ENCODE measurements around the gene ALDH4A1. TPM values are rescaled to one million over a fixed set of nuclear protein-coding genes. Genes with fewer than 3 reads are reported as not detected.
"Not testable (repeated sequence)": the region's sequence is repeated elsewhere in the genome, so short reads cannot be mapped to it uniquely, and the experiment has no call there.

ALDH4A1 gene
- polyA plus RNA-seq, 1 donor = 3.1 TPM

DNA sequence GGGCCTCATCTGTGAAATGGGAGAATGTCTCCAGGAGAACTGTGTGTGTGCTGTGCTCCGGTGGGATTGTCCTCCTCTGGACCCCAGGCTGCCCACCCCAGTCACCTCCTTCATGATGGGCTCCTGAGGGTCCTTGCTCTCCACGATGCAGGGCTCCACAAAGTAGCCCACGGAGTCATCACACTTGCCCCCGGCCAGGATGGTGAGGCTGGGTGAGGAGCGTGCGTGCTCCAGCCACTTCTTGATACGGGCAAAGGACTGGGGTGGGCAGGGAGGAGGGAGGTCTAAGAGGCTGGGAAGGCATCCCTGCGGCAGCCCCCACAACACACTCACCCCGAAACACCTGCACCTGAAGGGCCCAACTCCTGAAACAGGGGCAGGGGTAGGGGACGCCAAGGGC, 26.1 kb downstream of the ALDH4A1 start:
- no CpG with 5 or more reads among the region's 10 CpGs for WGBS (ENCODE audit: insufficient coverage, low lambda C conversion rate)
- Histone ChIP-seq H3K9me3 (ENCODE audit: control insufficient read depth, low read depth, low read length) (no peaks in the 10 kb centered on the region), H3K36me3 (ENCODE audit: control insufficient read depth, insufficient read depth, low read length) (no peaks in the 10 kb centered on the region), H3K4me3 (ENCODE audit: low read length) (no peak overlapping the region), H3K27me3 (ENCODE audit: control insufficient read depth, insufficient read depth, low read length) (peaks cover 23% of the 10 kb centered on the region), H3K4me1 (ENCODE audit: control insufficient read depth, insufficient read depth, low read length) (no peaks in the 10 kb centered on the region), H3K27ac (ENCODE audit: low read length) (no peak overlapping the region)
- DNase-seq = no peak

- WGBS (ENCODE audit: insufficient coverage, low lambda C conversion rate) = 80% methylated on average over 1 of the region's 3 CpGs
- no peak for DNase-seq
Measured at GRCh38 chr1:18875796-18876128, 26.6 kb downstream of the ALDH4A1 start.

GRCh38 chr1:18875107-18875795, 27.1 kb downstream of the ALDH4A1 start:
- Histone ChIP-seq H3K36me3 (ENCODE audit: control insufficient read depth, insufficient read depth, low read length) (no peaks in the 10 kb centered on the region), H3K27ac (ENCODE audit: low read length) (no peak overlapping the region), H3K27me3 (ENCODE audit: control insufficient read depth, insufficient read depth, low read length) (peaks cover 15% of the 10 kb centered on the region), H3K9me3 (ENCODE audit: control insufficient read depth, low read depth, low read length) (no peaks in the 10 kb centered on the region), H3K4me3 (ENCODE audit: low read length) (no peak overlapping the region), H3K4me1 (ENCODE audit: control insufficient read depth, insufficient read depth, low read length) (no peaks in the 10 kb centered on the region)
- peak; percentile 59 to 65 for DNase-seq
- no CpG with 5 or more reads among the region's 20 CpGs for WGBS (ENCODE audit: insufficient coverage, low lambda C conversion rate)

More at GRCh38 chr1:18875796-18876128, 26.6 kb downstream of the ALDH4A1 start:
- no peaks in the 10 kb centered on the region for H3K36me3 ChIP-seq (ENCODE audit: control insufficient read depth, insufficient read depth, low read length)
- H3K4me1 ChIP-seq (ENCODE audit: control insufficient read depth, insufficient read depth, low read length) = no peaks in the 10 kb centered on the region
- H3K27ac ChIP-seq (ENCODE audit: low read length) = no peak overlapping the region
- H3K4me3 ChIP-seq (ENCODE audit: low read length) = no peak overlapping the region
- H3K27me3 ChIP-seq (ENCODE audit: control insufficient read depth, insufficient read depth, low read length) = peaks cover 19% of the 10 kb centered on the region
- H3K9me3 ChIP-seq (ENCODE audit: control insufficient read depth, low read depth, low read length) = no peaks in the 10 kb centered on the region

DNA sequence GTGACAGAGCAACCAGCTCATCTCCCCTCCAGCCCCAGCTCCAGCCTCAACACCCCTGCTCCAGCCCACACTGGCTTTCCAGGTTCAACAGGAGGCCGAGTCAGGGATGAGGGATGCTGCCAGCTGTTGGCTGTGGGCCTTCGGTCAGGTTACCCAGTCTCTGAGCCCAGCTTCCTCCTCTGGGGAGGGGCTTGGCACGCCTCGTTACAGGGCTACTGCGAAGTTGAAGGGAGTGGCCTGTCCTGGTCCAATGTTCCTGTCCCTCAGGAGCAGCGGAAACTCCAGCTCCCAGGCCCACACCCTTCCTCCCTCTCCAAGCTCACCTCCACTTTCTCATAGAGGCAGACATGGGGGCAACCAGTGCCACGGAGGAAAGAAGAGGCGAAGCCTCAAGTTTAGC, 27.8 kb downstream of the ALDH4A1 start:
- Histone ChIP-seq H3K27ac (ENCODE audit: low read length) (no peak overlapping the region), H3K4me1 (ENCODE audit: control insufficient read depth, insufficient read depth, low read length) (no peaks in the 10 kb centered on the region), H3K36me3 (ENCODE audit: control insufficient read depth, insufficient read depth, low read length) (no peaks in the 10 kb centered on the region), H3K4me3 (ENCODE audit: low read length) (no peak overlapping the region), H3K9me3 (ENCODE audit: control insufficient read depth, low read depth, low read length) (no peaks in the 10 kb centered on the region), H3K27me3 (ENCODE audit: control insufficient read depth, insufficient read depth, low read length) (peaks cover 10% of the 10 kb centered on the region)
- DNase-seq = no peak
- WGBS (ENCODE audit: insufficient coverage, low lambda C conversion rate) = no CpG with 5 or more reads among the region's 8 CpGs

- no CpG with 5 or more reads among the region's 6 CpGs for WGBS (ENCODE audit: insufficient coverage, low lambda C conversion rate)
- Histone ChIP-seq H3K4me1 (ENCODE audit: control insufficient read depth, insufficient read depth, low read length) (no peaks in the 10 kb centered on the region), H3K36me3 (ENCODE audit: control insufficient read depth, insufficient read depth, low read length) (no peaks in the 10 kb centered on the region), H3K27me3 (ENCODE audit: control insufficient read depth, insufficient read depth, low read length) (peaks cover 4% of the 10 kb centered on the region), H3K27ac (ENCODE audit: low read length) (no peak overlapping the region), H3K9me3 (ENCODE audit: control insufficient read depth, low read depth, low read length) (no peaks in the 10 kb centered on the region), H3K4me3 (ENCODE audit: low read length) (no peak overlapping the region)
- DNase-seq = no peak
Measured at GRCh38 chr1:18874036-18874435, 28.3 kb downstream of the ALDH4A1 start.

DNA sequence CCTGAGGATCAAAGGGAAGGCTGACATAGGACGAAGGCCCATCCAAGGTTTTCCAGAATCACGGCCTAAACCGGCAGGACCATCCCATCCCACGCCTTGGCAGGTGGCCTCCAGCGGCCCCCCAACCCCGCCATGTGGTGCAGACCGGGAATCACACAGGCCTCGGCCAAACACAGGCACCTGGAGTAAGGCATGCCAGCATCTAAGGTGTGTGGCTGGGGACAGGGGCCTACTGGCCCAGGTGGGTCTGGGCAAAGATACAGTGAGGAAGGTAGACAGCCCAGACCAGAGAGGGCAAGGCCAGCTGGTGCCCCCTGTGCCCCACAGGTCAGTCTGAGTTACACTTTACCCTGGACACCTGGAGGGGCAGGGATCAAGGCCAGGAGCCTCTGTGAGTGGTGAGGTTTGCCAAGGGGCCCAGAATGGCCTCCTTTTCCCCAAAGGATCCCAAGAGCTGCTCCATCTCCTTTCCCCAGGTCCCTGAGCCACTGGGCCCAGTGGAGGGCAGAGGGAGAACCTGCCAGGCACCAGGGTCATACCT, 30.2 kb downstream of the ALDH4A1 start:
- no peak for DNase-seq
- Histone ChIP-seq H3K9me3 (ENCODE audit: control insufficient read depth, low read depth, low read length) (no peaks in the 10 kb centered on the region), H3K27ac (ENCODE audit: low read length) (no peak overlapping the region), H3K4me3 (ENCODE audit: low read length) (no peak overlapping the region), H3K27me3 (ENCODE audit: control insufficient read depth, insufficient read depth, low read length) (no peaks in the 10 kb centered on the region), H3K36me3 (ENCODE audit: control insufficient read depth, insufficient read depth, low read length) (no peaks in the 10 kb centered on the region), H3K4me1 (ENCODE audit: control insufficient read depth, insufficient read depth, low read length) (no peaks in the 10 kb centered on the region)
- WGBS (ENCODE audit: insufficient coverage, low lambda C conversion rate) = no CpG with 5 or more reads among the region's 8 CpGs

GRCh38 chr1:18871401-18872070, 30.8 kb downstream of the ALDH4A1 start:
- DNase-seq = no peak
- WGBS (ENCODE audit: insufficient coverage, low lambda C conversion rate) = no CpG with 5 or more reads among the region's 7 CpGs
- H3K4me1 ChIP-seq (ENCODE audit: control insufficient read depth, insufficient read depth, low read length) = no peaks in the 10 kb centered on the region
- H3K27ac ChIP-seq (ENCODE audit: low read length) = no peak overlapping the region
- no peaks in the 10 kb centered on the region for H3K36me3 ChIP-seq (ENCODE audit: control insufficient read depth, insufficient read depth, low read length)
- no peak overlapping the region for H3K4me3 ChIP-seq (ENCODE audit: low read length)
- no peaks in the 10 kb centered on the region for H3K27me3 ChIP-seq (ENCODE audit: control insufficient read depth, insufficient read depth, low read length)
- H3K9me3 ChIP-seq (ENCODE audit: control insufficient read depth, low read depth, low read length) = no peaks in the 10 kb centered on the region

GRCh38 chr1:18870957-18871356, 31.4 kb downstream of the ALDH4A1 start:
- no peaks in the 10 kb centered on the region for H3K9me3 ChIP-seq (ENCODE audit: control insufficient read depth, low read depth, low read length)
- no peak overlapping the region for H3K4me3 ChIP-seq (ENCODE audit: low read length)
- no peaks in the 10 kb centered on the region for H3K4me1 ChIP-seq (ENCODE audit: control insufficient read depth, insufficient read depth, low read length)
- H3K36me3 ChIP-seq (ENCODE audit: control insufficient read depth, insufficient read depth, low read length) = no peaks in the 10 kb centered on the region
- H3K27me3 ChIP-seq (ENCODE audit: control insufficient read depth, insufficient read depth, low read length) = peaks cover under 1% of the 10 kb centered on the region
- DNase-seq = no peak
- no CpG with 5 or more reads among the region's 10 CpGs for WGBS (ENCODE audit: insufficient coverage, low lambda C conversion rate)
- H3K27ac ChIP-seq (ENCODE audit: low read length) = no peak overlapping the region

DNA sequence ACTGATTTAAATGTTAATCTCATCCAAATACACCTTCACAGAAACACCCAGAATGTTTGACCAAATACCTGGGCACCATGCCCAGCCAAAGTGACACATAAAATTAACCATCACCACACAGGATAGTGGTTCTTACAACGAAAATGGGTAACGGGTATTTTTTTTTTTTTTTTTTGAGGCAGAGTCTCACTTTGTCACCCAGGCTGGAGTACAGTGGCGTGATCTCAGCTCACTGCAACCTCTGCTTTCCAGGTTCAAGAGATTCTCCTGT, 31.8 kb downstream of the ALDH4A1 start:
- not testable (repeated sequence) for H3K27ac ChIP-seq (ENCODE audit: low read length); DNase-seq; H3K4me1 ChIP-seq (ENCODE audit: control insufficient read depth, insufficient read depth, low read length); H3K36me3 ChIP-seq (ENCODE audit: control insufficient read depth, insufficient read depth, low read length); H3K4me3 ChIP-seq (ENCODE audit: low read length); H3K9me3 ChIP-seq (ENCODE audit: control insufficient read depth, low read depth, low read length); H3K27me3 ChIP-seq (ENCODE audit: control insufficient read depth, insufficient read depth, low read length)
- 45% methylated on average over 2 of the region's 3 CpGs for WGBS (ENCODE audit: insufficient coverage, low lambda C conversion rate)

- no peaks in the 10 kb centered on the region for H3K9me3 ChIP-seq (ENCODE audit: control insufficient read depth, low read depth, low read length)
- H3K4me1 ChIP-seq (ENCODE audit: control insufficient read depth, insufficient read depth, low read length) = no peaks in the 10 kb centered on the region
- no peak for DNase-seq
- no peak overlapping the region for H3K4me3 ChIP-seq (ENCODE audit: low read length)
- peaks cover 8% of the 10 kb centered on the region for H3K27me3 ChIP-seq (ENCODE audit: control insufficient read depth, insufficient read depth, low read length)
- no CpG with 5 or more reads among the region's 9 CpGs for WGBS (ENCODE audit: insufficient coverage, low lambda C conversion rate)
- H3K27ac ChIP-seq (ENCODE audit: low read length) = no peak overlapping the region
- no peaks in the 10 kb centered on the region for H3K36me3 ChIP-seq (ENCODE audit: control insufficient read depth, insufficient read depth, low read length)
Measured at GRCh38 chr1:18869847-18870594, 32.3 kb downstream of the ALDH4A1 start.

All from large intestine (tissue), 3 donors.